Inferior parietal cortex (tissue), 1 donor: Measurements from ENCODE around the gene FCN3.
A peak's percentile ranks its signal among the peaks of the same experiment; 100 is the strongest.

Experiments
- DNase-seq: peaks from one replicate; pipeline ENCODE4 v3.0.0-alpha.2; 2016; ENCODE audit errors: extremely low spot score

Gene FCN3

GRCh38 chr1:27341525-27342252, 32.9 kb downstream of the FCN3 start, which contains the start of gene SYTL1:
TSS of gene SYTL1 (plus strand) at chr1:27342022. CDS start at chr1:27345335, 3,313 bp downstream.
- no peak for DNase-seq

GRCh38 chr1:27339213-27339612, 35.4 kb downstream of the FCN3 start:
- DNase-seq: no peak

GRCh38 chr1:27338751-27339150, 35.9 kb downstream of the FCN3 start:
- no peak for DNase-seq

- DNase-seq: no peak
Observed at GRCh38 chr1:27336756-27337155, 37.9 kb downstream of the FCN3 start.

- no peak for DNase-seq
Observed at GRCh38 chr1:27335506-27336422, 38.9 kb downstream of the FCN3 start.

- no peak for DNase-seq
Observed at GRCh38 chr1:27333717-27334279, 40.8 kb downstream of the FCN3 start.

GRCh38 chr1:27332536-27333281, 41.9 kb downstream of the FCN3 start:
- no peak for DNase-seq

GRCh38 chr1:27331922-27332321, 42.7 kb downstream of the FCN3 start:
- DNase-seq: no peak

GRCh38 chr1:27331426-27331825, 43.2 kb downstream of the FCN3 start:
- DNase-seq: no peak

- DNase-seq: no peak
Observed at GRCh38 chr1:27330786-27331185, 43.8 kb downstream of the FCN3 start.

- no peak for DNase-seq
Observed at GRCh38 chr1:27327964-27328363, 46.7 kb downstream of the FCN3 start.

- DNase-seq: no peak
Observed at GRCh38 chr1:27325286-27325685, 49.3 kb downstream of the FCN3 start.

- DNase-seq: no peak
Observed at GRCh38 chr1:27322569-27323240, 51.9 kb downstream of the FCN3 start.

GRCh38 chr1:27321813-27322568, 52.6 kb downstream of the FCN3 start, which contains the start of gene TMEM222:
TSS of gene TMEM222 (plus strand) at chr1:27322163. CDS start at chr1:27322198, 35 bp downstream.
- DNase-seq: peak; percentile 98
